ENCODE data around the gene NPM3.
A peak's percentile ranks its signal among the peaks of the same experiment; 100 is the strongest.

The NPM3 gene

GRCh38 chr10:101782811-101783735, at the start of gene NPM3:
NPM3 (minus strand) TSS chr10:101783446; CDS start chr10:101783390, 56 bp downstream.
- Histone ChIP-seq H3K4me1 (ENCODE audit: low read length) (peaks cover 17% of the 10 kb centered on the region), H2AFZ (ENCODE audit: low read length) (peak within 1 kb of the TSS; percentile 87), H4K20me1 (ENCODE audit: insufficient read depth, low read length) (no peaks in the 10 kb centered on the region; the same call in 1 of the 2 replicates), H3K36me3 (replicated peaks; ENCODE audit: insufficient read depth, low read length) (peaks cover 3% of the 10 kb centered on the region; the same call in 1 of the 2 replicates), H3K4me3 (ENCODE audit: low read length) (peak within 1 kb of the TSS; percentile 87), H3K27me3 (replicated peaks; ENCODE audit: insufficient read depth, low read length) (peaks cover 4% of the 10 kb centered on the region; the same call in 1 of the 2 replicates), H3K27ac (ENCODE audit: low read length) (no peak within 1 kb of the TSS; the same call in 1 of the 2 replicates), H3K9ac (ENCODE audit: low read length) (peak within 1 kb of the TSS; percentile 74), H3K4me2 (ENCODE audit: low read depth, low read length) (peak within 1 kb of the TSS; percentile 94), H3K9me2 (replicated peaks; ENCODE audit: insufficient read depth, low read length) (no peaks in the 10 kb centered on the region), H3K79me2 (ENCODE audit: low read length) (peaks cover 23% of the 10 kb centered on the region), H3K9me3 (replicated peaks; ENCODE audit: insufficient read depth, low read length) (no peaks in the 10 kb centered on the region), H3F3A (ENCODE audit: insufficient read depth, low read length) (peaks cover 39% of the 10 kb centered on the region)
- no peak for TF ChIP-seq EZH2phosphoT487 (IDR thresholded peaks at IDR 0.05; ENCODE audit: low read length)
- no peak for TF ChIP-seq EZH2 (optimal IDR thresholded peaks at IDR 0.05; ENCODE audit: low read depth, low read length)
- TF ChIP-seq, protein P1, sequence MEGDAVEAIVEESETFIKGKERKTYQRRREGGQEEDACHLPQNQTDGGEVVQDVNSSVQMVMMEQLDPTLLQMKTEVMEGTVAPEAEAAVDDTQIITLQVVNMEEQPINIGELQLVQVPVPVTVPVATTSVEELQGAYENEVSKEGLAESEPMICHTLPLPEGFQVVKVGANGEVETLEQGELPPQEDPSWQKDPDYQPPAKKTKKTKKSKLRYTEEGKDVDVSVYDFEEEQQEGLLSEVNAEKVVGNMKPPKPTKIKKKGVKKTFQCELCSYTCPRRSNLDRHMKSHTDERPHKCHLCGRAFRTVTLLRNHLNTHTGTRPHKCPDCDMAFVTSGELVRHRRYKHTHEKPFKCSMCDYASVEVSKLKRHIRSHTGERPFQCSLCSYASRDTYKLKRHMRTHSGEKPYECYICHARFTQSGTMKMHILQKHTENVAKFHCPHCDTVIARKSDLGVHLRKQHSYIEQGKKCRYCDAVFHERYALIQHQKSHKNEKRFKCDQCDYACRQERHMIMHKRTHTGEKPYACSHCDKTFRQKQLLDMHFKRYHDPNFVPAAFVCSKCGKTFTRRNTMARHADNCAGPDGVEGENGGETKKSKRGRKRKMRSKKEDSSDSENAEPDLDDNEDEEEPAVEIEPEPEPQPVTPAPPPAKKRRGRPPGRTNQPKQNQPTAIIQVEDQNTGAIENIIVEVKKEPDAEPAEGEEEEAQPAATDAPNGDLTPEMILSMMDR (IDR thresholded peaks at IDR 0.05; ENCODE audit: low read length): no peak
- peak; percentile 87 for DNase-seq

DNA sequence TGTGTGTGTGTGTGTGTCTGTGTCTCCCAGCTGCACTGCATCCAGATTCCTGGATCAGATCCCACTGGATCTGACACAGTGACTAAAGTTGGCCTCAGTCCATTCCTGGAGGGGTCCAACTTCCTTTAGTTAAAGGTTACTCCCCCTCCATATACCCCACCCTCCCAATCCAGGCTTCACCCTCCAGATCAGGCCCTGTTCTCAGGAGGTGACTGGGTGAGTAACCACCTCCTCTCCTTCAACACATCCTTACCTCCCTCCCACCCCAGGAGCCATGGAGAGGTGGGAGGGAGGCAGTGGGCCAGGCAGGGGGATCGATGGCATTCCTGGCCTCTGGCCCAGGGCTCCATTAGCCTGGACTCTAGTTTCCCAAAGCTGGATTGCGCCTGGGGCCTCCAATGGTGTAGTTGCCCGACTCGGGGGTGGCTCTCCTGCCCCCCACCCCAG, 49.1 kb upstream of the NPM3 start:
- no peak for DNase-seq
- Histone ChIP-seq H3F3A (ENCODE audit: insufficient read depth, low read length) (peaks cover 19% of the 10 kb centered on the region), H3K36me3 (replicated peaks; ENCODE audit: insufficient read depth, low read length) (no peaks in the 10 kb centered on the region), H3K27ac (ENCODE audit: low read length) (no peak overlapping the region), H3K79me2 (ENCODE audit: low read length) (no peaks in the 10 kb centered on the region), H3K4me2 (ENCODE audit: low read depth, low read length) (no peak overlapping the region), H3K4me3 (ENCODE audit: low read length) (no peak overlapping the region), H3K9me3 (replicated peaks; ENCODE audit: insufficient read depth, low read length) (no peaks in the 10 kb centered on the region), H4K20me1 (ENCODE audit: insufficient read depth, low read length) (no peaks in the 10 kb centered on the region), H3K4me1 (ENCODE audit: low read length) (peaks cover 9% of the 10 kb centered on the region; the same call in 1 of the 2 replicates), H2AFZ (ENCODE audit: low read length) (no peak overlapping the region), H3K9me2 (replicated peaks; ENCODE audit: insufficient read depth, low read length) (no peaks in the 10 kb centered on the region), H3K9ac (ENCODE audit: low read length) (no peak overlapping the region), H3K27me3 (replicated peaks; ENCODE audit: insufficient read depth, low read length) (no peaks in the 10 kb centered on the region)
- TF ChIP-seq EZH2 (optimal IDR thresholded peaks at IDR 0.05; ENCODE audit: low read depth, low read length) (no peak), EZH2phosphoT487 (IDR thresholded peaks at IDR 0.05; ENCODE audit: low read length) (no peak)
- TF ChIP-seq, protein P1 (IDR thresholded peaks at IDR 0.05; ENCODE audit: low read length): no peak

DNA sequence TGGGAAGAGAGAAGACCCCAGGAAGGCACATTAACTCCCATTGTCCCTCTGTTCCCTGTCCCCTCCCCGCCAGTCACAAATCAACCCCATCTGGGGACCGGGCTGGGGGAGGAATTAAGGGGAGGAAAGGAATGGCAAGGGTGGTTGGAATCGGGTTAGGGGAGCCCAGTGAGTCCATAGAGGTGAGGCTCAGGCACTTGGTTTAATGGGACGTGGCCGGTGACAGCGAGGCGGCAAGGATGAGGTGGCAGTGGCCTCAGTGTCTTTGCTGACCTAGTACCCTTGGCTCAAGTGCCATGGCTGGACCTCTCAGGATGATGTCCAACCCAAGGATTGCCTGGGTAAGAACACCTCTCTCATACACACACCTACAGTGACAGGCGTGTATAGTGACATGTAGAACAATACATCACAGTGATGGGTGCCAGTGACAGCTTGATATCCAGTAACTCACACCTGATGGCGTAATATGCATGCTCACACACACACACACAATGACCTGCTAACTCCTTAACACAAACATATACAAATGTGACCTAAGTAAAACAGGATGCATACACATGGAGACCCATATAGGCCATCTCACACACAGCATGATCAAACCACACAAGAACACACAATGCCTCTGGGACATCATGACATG, 48.0 kb upstream of the NPM3 start:
- no peak for DNase-seq
- H3K9ac ChIP-seq (ENCODE audit: low read length): peak overlapping the region; percentile 51; the same call in 1 of the 2 replicates
- H2AFZ ChIP-seq (ENCODE audit: low read length): peak overlapping the region; percentile 90
- peaks cover 19% of the 10 kb centered on the region for H3F3A ChIP-seq (ENCODE audit: insufficient read depth, low read length)
- no peaks in the 10 kb centered on the region for H3K9me3 ChIP-seq (replicated peaks; ENCODE audit: insufficient read depth, low read length)
- H3K36me3 ChIP-seq (replicated peaks; ENCODE audit: insufficient read depth, low read length): no peaks in the 10 kb centered on the region
- H3K4me2 ChIP-seq (ENCODE audit: low read depth, low read length): peak overlapping the region; percentile 94
- peaks cover 9% of the 10 kb centered on the region; the same call in 1 of the 2 replicates for H3K4me1 ChIP-seq (ENCODE audit: low read length)
- no peaks in the 10 kb centered on the region for H3K79me2 ChIP-seq (ENCODE audit: low read length)
- H3K9me2 ChIP-seq (replicated peaks; ENCODE audit: insufficient read depth, low read length): no peaks in the 10 kb centered on the region
- TF ChIP-seq EZH2 (optimal IDR thresholded peaks at IDR 0.05; ENCODE audit: low read depth, low read length): no peak
- TF ChIP-seq, protein P1 (IDR thresholded peaks at IDR 0.05; ENCODE audit: low read length): no peak
- no peak for TF ChIP-seq EZH2phosphoT487 (IDR thresholded peaks at IDR 0.05; ENCODE audit: low read length)
- H3K4me3 ChIP-seq (ENCODE audit: low read length): peak overlapping the region; percentile 76
- no peaks in the 10 kb centered on the region for H4K20me1 ChIP-seq (ENCODE audit: insufficient read depth, low read length)
- peak overlapping the region; percentile 33; the same call in 1 of the 2 replicates for H3K27ac ChIP-seq (ENCODE audit: low read length)
- H3K27me3 ChIP-seq (replicated peaks; ENCODE audit: insufficient read depth, low read length): no peaks in the 10 kb centered on the region
